Astrocyte (in vitro differentiated cells and primary cell): ENCODE data around the gene GNPDA1. TPM values are rescaled to one million over a fixed set of nuclear protein-coding genes. Genes with fewer than 3 reads are reported as not detected.

ENCODE experiments used
- DNase-seq: peaks from one replicate; pipeline ENCODE4 v3.0.0-alpha.2; 2010; ENCODE audit warnings: low read depth
- FAIRE-seq: peaks from 2 replicates; lab custom pipeline; 2011; peaks lifted over from hg19 to GRCh38; lab: Jason Lieb, UNC
- H2AFZ ChIP-seq: 2 replicates; pipeline ENCODE4 v1.6.0; 2012; ENCODE audit warnings: low read depth, low read length, inconsistent platforms
- H3K27ac ChIP-seq: 2 replicates; pipeline ENCODE4 v1.5.1; 2011; ENCODE audit warnings: low read depth, low read length, inconsistent platforms
- H3K27me3 ChIP-seq: 2 replicates; pipeline ENCODE4 v1.6.0; 2011; ENCODE audit warnings: low read length, inconsistent platforms; ENCODE audit not compliant: insufficient read depth
- H3K36me3 ChIP-seq: 2 replicates; pipeline ENCODE4 v1.5.1; 2011; ENCODE audit warnings: low read length, inconsistent platforms; ENCODE audit not compliant: insufficient read depth
- H3K4me1 ChIP-seq: 2 replicates; pipeline ENCODE4 v1.5.1; 2011; ENCODE audit warnings: low read length, inconsistent platforms; ENCODE audit not compliant: insufficient read depth
- H3K4me2 ChIP-seq: 2 replicates; pipeline ENCODE4 v1.6.0; 2012; ENCODE audit warnings: low read length, inconsistent platforms
- H3K4me3 ChIP-seq: 2 replicates; pipeline ENCODE4 v1.5.1; 2011; ENCODE audit warnings: low read depth, mild to moderate bottlenecking, low read length, inconsistent platforms; ENCODE audit not compliant: insufficient read depth
- H3K79me2 ChIP-seq: 2 replicates; pipeline ENCODE4 v1.6.0; 2012; ENCODE audit warnings: mild to moderate bottlenecking, low read length, inconsistent platforms; ENCODE audit not compliant: insufficient read depth
- H3K9ac ChIP-seq: 2 replicates; pipeline ENCODE4 v1.6.0; 2012; ENCODE audit warnings: mild to moderate bottlenecking, low read length, inconsistent platforms
- H3K9me3 ChIP-seq: 2 replicates; pipeline ENCODE4 v1.5.1; 2012; ENCODE audit warnings: low read depth, mild to moderate bottlenecking, low read length, inconsistent platforms; ENCODE audit not compliant: insufficient read depth
- H4K20me1 ChIP-seq: 2 replicates; pipeline ENCODE4 v1.6.0; 2012; ENCODE audit warnings: low read length, inconsistent platforms; ENCODE audit not compliant: insufficient read depth
- H3K27ac Mint-ChIP-seq: one replicate; pipeline ENCODE4 v1.8.0; 2021; ENCODE audit warnings: mild to moderate bottlenecking, mixed read lengths; ENCODE audit not compliant: unreplicated experiment
- H3K27me3 Mint-ChIP-seq: one replicate; pipeline ENCODE4 v1.8.0; 2021; ENCODE audit warnings: low read depth, mixed read lengths; ENCODE audit not compliant: unreplicated experiment
- H3K36me3 Mint-ChIP-seq: one replicate; pipeline ENCODE4 v1.8.0; 2021; ENCODE audit warnings: low read depth, mixed read lengths; ENCODE audit not compliant: unreplicated experiment
- H3K4me1 Mint-ChIP-seq: one replicate; pipeline ENCODE4 v1.8.0; 2021; ENCODE audit warnings: low read depth, mixed read lengths; ENCODE audit not compliant: unreplicated experiment
- H3K4me3 Mint-ChIP-seq: one replicate; pipeline ENCODE4 v1.8.0; 2021; ENCODE audit warnings: mild to moderate bottlenecking, moderate library complexity, mixed read lengths; ENCODE audit not compliant: unreplicated experiment
- H3K9me3 Mint-ChIP-seq: one replicate; pipeline ENCODE4 v1.8.0; 2021; ENCODE audit warnings: mild to moderate bottlenecking, mixed read lengths; ENCODE audit not compliant: unreplicated experiment
- EZH2 ChIP-seq: IDR thresholded peaks from 2 replicates; pipeline ENCODE4 v1.6.1; 2012; ENCODE audit warnings: mild to moderate bottlenecking, low read length, inconsistent platforms; ENCODE audit not compliant: insufficient read depth
- total RNA-seq: library from RNA; stranded (reverse); gene quantifications from 2 replicates; pipeline ENCODE4 v1.2.1, GENCODE V29; 2021
- TF ChIP-seq, protein P1 (sequence below): IDR thresholded peaks from 2 replicates; pipeline ENCODE4 v1.5.1; 2011; ENCODE audit warnings: low read depth, mild to moderate bottlenecking, inconsistent platforms, low read length, moderate library complexity; ENCODE audit not compliant: insufficient read depth

The GNPDA1 gene
- total RNA-seq, 1 donor from 2014 or later, result 30.7 TPM

DNA sequence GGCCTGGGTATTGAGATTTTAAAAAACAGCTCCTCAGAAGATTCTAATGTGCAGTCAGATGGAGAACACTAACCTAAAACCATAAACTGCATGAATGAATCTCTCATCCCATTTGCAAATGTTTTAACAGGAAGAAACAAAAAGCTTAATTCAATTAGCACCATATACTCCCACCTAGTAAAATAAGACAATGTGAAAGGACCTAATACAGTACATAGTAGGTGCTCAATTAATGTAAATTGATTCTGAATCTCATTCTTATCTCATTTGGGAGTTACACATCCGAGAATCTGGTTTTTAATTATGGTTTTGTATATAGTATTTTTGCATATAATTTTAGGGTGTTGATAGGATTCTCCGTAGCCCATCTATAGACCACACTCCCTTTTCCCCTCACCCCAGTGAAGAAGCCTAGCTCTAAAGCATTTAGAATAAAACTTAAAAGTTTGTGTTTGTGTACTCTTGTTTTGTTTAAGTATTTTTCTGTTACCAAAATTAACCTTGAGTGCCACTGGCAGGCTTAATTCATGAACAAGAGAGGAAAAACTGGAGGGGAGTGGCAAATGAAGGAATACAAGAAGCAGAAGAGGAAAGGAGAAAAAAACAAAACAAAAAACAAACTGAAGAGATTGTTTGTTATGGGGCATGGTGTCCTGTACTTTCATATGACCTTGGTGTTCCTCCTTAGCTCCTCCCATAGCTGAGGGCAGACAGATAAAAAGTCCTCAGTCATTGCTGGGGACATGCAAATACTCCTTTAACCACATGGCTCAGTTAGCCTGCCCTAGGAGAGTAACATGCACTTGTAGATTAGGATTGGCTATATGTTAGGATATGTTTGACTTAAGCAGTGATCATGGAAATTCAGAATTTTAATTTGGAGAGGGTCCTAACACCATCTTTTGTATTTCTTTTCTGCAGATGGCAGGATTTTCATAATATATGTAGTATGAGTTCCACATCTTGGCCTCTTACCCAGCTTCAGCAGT is 42.8 kb downstream of the GNPDA1 start:
- FAIRE-seq (no peak), DNase-seq (no peak)
- Histone ChIP-seq H3K36me3 (peaks cover 6% of the 10 kb centered on the region), H3K4me3 (peak overlapping the region; percentile 77), H3K79me2 (peaks cover 32% of the 10 kb centered on the region), H2AFZ (peak overlapping the region; percentile 92), H3K4me1 (peaks cover 13% of the 10 kb centered on the region), H4K20me1 (peaks cover 20% of the 10 kb centered on the region), H3K4me2 (peak overlapping the region; percentile 88), H3K27ac (peak overlapping the region; percentile 90), H3K9ac (peak overlapping the region; percentile 90), H3K27me3 (no peaks in the 10 kb centered on the region), H3K9me3 (no peaks in the 10 kb centered on the region)
- no peak for TF ChIP-seq EZH2
- TF ChIP-seq, protein P1, sequence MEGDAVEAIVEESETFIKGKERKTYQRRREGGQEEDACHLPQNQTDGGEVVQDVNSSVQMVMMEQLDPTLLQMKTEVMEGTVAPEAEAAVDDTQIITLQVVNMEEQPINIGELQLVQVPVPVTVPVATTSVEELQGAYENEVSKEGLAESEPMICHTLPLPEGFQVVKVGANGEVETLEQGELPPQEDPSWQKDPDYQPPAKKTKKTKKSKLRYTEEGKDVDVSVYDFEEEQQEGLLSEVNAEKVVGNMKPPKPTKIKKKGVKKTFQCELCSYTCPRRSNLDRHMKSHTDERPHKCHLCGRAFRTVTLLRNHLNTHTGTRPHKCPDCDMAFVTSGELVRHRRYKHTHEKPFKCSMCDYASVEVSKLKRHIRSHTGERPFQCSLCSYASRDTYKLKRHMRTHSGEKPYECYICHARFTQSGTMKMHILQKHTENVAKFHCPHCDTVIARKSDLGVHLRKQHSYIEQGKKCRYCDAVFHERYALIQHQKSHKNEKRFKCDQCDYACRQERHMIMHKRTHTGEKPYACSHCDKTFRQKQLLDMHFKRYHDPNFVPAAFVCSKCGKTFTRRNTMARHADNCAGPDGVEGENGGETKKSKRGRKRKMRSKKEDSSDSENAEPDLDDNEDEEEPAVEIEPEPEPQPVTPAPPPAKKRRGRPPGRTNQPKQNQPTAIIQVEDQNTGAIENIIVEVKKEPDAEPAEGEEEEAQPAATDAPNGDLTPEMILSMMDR, result no peak
- Mint-ChIP-seq H3K9me3 (no peaks in the 10 kb centered on the region), H3K27me3 (no peaks in the 10 kb centered on the region), H3K4me1 (peaks cover 7% of the 10 kb centered on the region), H3K4me3 (peak overlapping the region; percentile 91), H3K27ac (peak overlapping the region; percentile 94), H3K36me3 (peaks cover 2% of the 10 kb centered on the region)

DNA sequence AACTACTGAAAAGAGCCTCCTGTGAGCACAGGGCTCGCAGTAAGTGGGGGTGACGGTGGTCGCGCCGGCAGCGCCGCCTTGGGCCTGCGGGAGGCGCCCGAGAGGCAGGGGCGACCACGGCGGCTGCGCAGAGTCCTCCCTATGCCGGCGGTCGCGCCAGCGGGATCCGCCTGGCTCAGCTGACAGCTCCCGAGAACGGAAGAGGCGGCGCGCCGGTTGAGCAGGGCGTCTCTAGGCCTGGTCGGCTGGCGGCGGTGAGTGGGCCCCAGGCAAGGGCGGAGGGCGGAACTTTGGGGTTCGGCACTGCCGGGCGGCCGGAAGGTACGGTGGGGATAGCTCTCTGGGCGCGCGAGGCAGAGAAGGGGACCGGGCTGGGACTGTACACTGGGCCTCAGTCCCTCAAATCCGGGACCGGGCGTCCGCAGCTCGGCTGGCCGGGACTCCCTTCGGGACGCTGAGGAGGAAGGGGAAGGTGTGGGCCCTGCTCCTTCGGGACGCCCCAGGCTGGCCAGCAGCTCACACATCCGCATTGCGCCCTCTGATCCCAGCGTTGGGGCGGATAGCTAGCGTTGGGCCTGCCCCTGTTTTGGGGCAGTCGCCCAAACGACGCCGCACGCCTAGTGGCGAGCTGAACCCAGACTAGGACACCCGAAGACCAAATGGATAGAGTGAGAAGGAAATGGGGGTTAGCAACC is 43.8 kb downstream of the GNPDA1 start, which contains the start of gene RNF14:
Gene RNF14 (plus strand): TSS at position 192 of the 695 bp plus-strand sequence. CDS start 4,484 bp downstream, outside the sequence.
- Mint-ChIP-seq H3K4me1 (peaks cover 7% of the 10 kb centered on the region), H3K27me3 (no peaks in the 10 kb centered on the region), H3K9me3 (no peaks in the 10 kb centered on the region), H3K36me3 (peaks cover 1% of the 10 kb centered on the region), H3K4me3 (peak within 1 kb of the TSS; percentile 91), H3K27ac (peak within 1 kb of the TSS; percentile 94)
- FAIRE-seq (no peak), DNase-seq (peak; percentile 81)
- Histone ChIP-seq H3K27ac (peak within 1 kb of the TSS; percentile 90), H3K79me2 (peaks cover 32% of the 10 kb centered on the region), H3K27me3 (no peaks in the 10 kb centered on the region), H3K4me3 (peak within 1 kb of the TSS; percentile 77), H3K36me3 (peaks cover 2% of the 10 kb centered on the region), H3K9ac (peak within 1 kb of the TSS; percentile 90), H3K9me3 (no peaks in the 10 kb centered on the region), H3K4me1 (peaks cover 13% of the 10 kb centered on the region), H4K20me1 (peaks cover 12% of the 10 kb centered on the region), H3K4me2 (peak within 1 kb of the TSS; percentile 88), H2AFZ (peak within 1 kb of the TSS; percentile 92)
- TF ChIP-seq, protein P1, result peak; percentile 66
- no peak for TF ChIP-seq EZH2
